Measurements from ENCODE around the gene HNRNPLL.
A peak's percentile ranks its signal among the peaks of the same experiment; 100 is the strongest.

The HNRNPLL gene

DNA sequence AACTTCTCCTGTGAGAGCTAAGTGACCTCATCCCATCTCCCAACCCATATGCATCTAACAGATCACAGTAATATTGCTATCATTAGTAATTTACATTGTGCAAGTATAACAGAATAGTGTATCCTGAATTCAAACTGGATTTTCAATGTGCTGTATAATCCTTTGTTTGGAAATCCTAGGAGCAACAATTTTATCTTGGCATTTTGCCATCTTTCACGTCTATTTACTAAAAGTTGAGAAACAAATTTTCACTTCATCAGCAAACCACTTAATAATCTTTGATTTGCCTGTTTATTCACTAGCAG lies 3.8 kb downstream of the HNRNPLL start:
- in situ Hi-C loops (cut with MboI; ENCODE audit: low pct_unique_long_range_greater_than_20kb, low sequenced_read_pairs) = no loop called here

DNA sequence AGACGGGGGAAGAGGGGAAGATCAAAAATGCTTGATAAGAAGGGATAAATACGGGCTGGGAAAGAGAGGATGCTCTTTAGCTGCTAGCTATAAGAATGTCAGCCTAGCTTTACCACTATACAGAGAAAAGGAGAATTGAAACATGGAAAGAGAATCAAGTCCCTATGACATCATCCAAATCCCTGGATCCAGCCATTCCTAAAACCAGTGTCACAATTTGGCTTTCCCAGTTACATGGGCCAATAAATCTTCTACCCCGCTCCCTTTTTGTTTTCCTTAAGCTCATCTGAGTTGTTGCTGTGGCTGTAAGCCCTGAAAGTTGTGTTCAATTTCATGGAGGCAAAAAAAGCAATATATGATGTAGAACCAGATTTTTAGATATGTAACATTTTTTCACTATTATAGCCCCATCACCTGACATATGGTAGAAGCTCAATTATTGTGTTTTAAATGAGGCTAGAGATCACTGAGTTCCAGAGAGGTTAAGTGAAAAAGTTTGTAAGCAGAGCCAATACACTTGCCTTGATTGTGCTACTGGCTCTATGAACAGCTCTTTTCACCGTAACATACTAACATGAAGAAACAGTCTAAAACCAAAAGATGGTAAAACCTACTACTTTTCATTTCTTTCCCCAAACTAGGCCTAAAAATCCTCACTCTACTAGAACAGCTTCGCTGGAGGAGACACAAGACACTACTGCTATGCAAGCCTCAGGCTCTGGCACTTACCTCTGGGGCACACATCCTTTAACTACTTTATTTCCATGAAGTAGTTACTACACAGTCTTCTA lies 4.3 kb downstream of the HNRNPLL start:
- DNase-seq = no peak
- in situ Hi-C loops (cut with MboI; ENCODE audit: low pct_unique_long_range_greater_than_20kb, low sequenced_read_pairs) = no loop called here

More for the DNA sequence above, 3.8 kb downstream of the HNRNPLL start:
- DNase-seq = no peak

DNA sequence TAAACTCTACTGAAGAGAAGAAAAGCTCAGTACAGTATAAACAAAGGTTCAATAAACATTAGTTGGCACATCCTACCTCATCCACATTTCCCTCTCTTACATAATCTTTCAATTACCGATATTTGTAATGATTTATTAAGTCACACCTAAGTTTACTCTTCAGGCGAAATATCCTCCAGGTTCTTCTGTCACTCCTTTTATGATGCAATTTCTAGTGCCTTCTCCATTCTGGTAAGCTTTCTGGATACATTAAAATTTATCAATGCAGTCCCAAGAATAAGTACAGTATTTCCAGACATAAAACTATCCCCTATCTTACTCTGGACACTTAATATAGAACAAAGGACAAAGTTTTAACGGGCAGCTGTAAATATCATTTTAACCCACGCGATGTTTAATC lies 5.6 kb downstream of the HNRNPLL start:
- in situ Hi-C loops (cut with MboI; ENCODE audit: low pct_unique_long_range_greater_than_20kb, low sequenced_read_pairs) = no loop called here
- DNase-seq = no peak

DNA sequence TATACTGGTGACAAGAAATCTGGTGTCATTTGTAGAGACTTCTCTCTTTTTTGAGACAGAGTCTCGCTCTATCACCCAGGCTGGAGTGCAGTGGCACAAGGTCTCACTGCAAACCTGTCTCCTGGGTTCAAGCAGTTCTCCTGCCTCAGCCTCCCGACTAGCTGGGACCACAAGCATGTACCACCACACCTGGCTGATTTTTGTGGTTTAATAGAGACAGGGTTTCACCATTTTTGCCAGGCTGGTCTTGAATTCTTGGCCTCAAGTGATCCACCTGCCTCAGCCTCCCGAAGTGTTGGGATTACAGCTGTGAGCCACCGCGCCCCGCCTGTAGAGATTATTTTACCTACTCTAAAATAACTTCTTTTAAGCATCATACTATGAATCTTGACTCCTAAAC lies 6.5 kb downstream of the HNRNPLL start:
- in situ Hi-C loops (cut with MboI; ENCODE audit: low pct_unique_long_range_greater_than_20kb, low sequenced_read_pairs) = no loop called here
- DNase-seq = no peak

DNA sequence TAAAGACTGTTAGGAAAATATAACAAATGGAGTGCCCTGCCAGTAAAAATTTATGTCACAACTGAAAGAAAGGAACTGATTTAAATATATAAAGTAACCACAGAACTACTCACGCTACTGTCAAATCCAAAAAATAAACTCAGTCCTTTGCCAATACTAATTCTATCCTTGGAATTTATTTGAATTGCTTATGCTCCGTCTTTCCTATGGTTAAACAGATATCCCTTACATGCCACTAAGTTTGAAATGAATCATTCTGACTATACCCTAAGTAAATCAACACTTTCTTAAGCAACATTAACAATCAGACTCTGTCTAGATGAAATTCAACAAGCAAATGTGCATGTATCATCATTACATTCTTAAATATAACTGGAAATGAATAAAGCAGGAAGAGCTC lies 9.8 kb downstream of the HNRNPLL start:
- in situ Hi-C loops (cut with MboI; ENCODE audit: low pct_unique_long_range_greater_than_20kb, low sequenced_read_pairs) = no loop called here
- no peak for DNase-seq

DNA sequence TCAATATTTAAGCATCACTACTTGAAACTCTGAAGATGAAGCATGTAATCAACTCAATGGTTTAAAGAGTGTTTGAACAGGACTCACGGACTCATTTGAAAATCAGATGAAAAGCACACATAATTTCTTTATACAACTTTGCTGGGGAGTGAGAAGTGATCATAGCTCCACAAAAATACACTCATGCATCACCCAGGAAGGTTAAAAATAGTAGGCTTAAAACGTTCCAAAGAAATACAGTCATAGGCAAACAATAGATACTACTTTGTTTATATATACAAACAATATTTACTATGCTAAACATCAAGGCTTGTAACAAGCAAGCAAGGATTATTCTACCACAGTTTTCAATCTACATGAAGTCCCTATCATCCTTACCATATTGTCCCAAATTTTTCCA lies 11.6 kb downstream of the HNRNPLL start:
- DNase-seq = no peak
- in situ Hi-C loops (cut with MboI; ENCODE audit: low pct_unique_long_range_greater_than_20kb, low sequenced_read_pairs) = no loop called here

DNA sequence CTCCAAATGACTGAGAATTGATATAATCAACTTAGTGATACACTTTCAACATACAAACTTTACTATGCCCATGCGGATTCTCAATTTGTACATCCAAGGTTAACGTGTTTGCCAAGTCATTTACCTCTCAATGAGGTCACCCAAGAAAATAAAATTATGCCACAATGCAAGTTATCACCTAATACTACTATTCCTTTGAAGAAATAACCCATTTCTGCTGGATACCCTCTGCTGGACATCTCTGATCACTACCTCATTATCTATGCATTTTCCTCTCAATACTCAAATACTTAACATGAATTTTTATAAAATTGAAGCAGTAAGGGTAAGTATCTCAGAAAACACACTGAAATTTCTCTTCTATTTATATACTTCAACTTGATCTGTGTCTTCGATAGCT lies 12.7 kb downstream of the HNRNPLL start:
- no peak for DNase-seq
- in situ Hi-C loops (cut with MboI; ENCODE audit: low pct_unique_long_range_greater_than_20kb, low sequenced_read_pairs) = no loop called here

DNA sequence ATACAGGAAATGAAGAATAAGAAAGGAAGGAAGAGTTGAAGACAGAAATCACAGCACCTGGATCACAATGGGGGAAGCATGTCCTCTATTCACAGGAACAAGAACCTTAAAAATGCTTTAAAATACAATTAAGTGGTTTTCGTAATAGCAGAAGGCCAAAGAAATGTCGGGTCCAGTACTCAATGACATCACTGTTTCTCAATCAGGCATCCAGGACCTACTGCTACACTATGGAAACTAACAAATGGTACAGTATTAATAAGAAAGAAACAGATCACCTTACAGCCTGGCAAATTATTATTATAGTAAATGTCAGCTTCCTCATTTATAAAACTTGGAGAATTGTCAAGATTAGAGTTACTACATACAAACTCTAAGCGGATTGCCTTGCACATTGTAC lies 15.8 kb downstream of the HNRNPLL start:
- DNase-seq = no peak
- in situ Hi-C loops (cut with MboI; ENCODE audit: low pct_unique_long_range_greater_than_20kb, low sequenced_read_pairs) = no loop called here

DNA sequence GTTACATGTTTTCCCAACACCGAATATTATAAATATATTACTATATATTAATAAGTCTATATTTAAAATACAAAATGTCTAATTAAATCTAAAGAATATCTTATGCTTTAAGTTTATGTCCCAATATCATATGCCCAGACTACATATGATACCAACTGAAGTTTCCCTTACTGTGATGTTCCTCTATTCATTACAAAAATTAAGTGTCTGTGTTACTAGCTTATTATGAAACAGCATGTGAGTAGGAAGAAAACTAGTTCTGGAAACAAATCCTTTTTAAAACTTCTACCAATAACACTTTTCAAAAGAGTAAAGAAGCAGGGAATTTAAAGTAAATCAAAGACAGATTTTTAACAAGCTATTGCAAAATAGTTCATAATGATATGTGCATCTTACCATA lies 17.8 kb downstream of the HNRNPLL start:
- in situ Hi-C loops (cut with MboI; ENCODE audit: low pct_unique_long_range_greater_than_20kb, low sequenced_read_pairs) = no loop called here

DNA sequence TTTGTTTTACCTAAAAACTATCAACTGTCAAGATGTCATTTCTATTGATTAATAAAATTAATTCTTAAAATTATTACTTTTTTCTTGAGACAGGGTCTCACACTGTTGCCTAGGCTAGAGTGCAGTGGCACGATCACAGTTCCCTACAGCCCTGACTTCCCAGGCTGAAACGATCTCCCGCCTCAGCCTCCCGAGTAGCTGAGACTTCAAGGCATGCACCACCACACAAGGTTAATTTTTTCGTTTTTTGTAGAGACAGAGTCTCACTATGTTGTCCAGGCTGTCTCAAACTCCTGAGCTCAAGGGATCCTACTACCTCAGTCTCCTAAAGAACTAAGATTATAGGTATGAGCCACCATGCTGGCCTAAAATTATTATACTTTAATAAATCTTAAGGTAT lies 18.7 kb downstream of the HNRNPLL start:
- in situ Hi-C loops (cut with MboI; ENCODE audit: low pct_unique_long_range_greater_than_20kb, low sequenced_read_pairs) = no loop called here
- no peak for DNase-seq

More for the DNA sequence above, 17.8 kb downstream of the HNRNPLL start:
- DNase-seq = no peak

DNA sequence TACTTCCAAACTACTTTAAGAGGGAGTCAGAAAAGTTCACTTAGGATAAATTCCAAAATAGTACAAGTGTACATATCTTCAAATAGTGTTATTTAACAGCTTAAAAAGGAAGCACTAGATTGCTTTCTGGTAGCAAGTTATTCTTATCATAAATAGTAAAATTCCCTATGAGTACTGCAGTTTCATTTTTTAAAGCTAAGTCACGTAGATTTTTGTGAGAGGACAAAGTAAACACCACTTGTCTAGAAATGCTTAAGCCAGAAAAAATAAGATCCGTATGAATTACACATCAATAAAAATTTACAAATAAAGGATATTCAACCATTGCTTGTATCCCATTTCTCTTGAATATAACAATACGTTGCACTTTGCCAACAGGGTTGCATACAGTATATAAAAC lies 19.2 kb downstream of the HNRNPLL start:
- in situ Hi-C loops (cut with MboI; ENCODE audit: low pct_unique_long_range_greater_than_20kb, low sequenced_read_pairs) = no loop called here

DNA sequence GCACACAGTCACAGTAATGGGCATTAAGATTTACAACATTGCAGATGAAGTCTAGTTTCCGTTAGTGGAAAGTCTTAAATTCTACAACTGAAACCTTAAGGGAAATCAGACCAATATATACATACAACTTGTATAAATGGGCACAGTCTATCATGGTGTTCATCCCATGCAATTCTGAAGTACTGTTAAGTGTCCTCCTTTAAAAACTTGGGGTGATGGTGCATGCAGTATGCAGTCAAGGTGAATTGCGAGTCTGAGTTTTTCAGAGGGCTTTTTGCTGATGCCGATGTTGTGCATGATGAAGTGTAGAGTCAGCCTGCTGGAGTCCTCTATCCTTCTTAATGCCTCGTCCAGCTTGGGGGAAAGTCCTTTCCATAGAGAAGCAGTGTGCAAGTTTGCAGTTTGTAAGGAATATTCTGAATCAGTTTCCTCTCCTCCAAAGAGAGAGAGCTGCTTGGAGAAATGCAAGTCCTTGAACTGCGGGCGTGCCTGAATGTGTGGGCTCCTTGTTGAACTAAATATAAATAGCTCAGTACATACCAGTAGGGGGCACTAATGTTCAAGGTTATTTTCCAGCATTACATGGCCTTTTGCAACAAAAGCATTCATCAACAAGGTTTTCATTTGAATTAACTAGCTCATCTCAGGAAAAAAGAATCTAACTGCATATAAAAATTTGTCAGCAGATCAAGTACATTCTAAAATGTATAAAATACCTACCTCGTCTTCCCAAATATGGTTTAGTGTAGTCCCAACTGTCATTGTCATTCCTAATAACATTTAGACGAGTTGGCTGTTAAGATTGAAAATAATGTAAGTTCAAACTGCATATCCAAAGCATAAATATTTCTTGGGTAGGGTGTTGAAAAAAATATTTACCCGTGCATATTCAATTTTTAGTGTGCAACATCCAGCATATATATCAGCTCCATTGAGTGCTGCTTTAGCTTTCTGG lies 21.3 kb downstream of the HNRNPLL start:
- in situ Hi-C loops (cut with MboI; ENCODE audit: low pct_unique_long_range_greater_than_20kb, low sequenced_read_pairs) = no loop called here

More for the DNA sequence above, 19.2 kb downstream of the HNRNPLL start:
- no peak for DNase-seq

DNA sequence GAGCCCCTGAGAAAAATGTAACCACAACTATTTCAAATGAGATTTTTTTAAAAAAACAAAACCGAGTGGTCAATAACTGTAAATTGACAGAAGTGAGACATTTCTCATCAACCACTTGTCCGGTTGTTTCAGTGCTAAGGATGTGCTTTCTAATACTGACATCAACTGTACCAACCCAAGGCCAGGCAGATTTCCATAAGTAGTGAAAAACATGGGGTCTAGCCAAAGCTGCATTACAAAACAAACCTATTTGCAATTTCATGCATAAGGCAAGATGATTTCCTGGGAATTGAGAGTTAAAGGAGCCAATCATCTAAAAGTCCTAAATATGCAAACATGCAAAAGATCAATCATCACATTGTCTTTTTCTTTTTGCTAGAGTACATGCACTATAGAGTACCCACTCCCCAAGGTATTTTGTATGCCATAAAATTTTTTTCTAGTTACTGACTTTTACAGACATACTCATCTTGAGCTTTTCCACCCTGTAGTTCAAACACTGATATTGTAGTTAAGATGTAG lies 22.6 kb downstream of the HNRNPLL start:
- no peak for DNase-seq
- in situ Hi-C loops (cut with MboI; ENCODE audit: low pct_unique_long_range_greater_than_20kb, low sequenced_read_pairs) = no loop called here

More for the DNA sequence above, 21.3 kb downstream of the HNRNPLL start:
- peak; percentile 86 for DNase-seq

DNA sequence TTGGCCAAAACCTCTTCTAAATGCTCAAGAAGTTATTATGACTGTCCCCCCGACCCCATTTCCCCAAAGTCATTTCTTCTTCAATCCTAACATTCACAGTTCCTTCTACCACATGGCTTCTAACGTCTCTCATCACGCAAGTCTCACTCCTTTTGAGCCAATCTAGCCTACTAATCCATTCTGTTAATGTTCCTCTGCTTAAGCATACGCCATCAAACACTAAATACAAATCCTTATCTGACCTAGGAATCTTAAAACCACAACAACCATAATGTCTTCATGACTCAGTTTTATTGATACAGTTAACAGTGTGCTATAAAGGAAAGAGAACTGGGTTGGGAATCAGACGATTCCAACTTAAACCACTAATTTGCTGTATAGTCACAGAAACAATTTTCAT lies 23.9 kb downstream of the HNRNPLL start:
- in situ Hi-C loops (cut with MboI; ENCODE audit: low pct_unique_long_range_greater_than_20kb, low sequenced_read_pairs) = no loop called here
- peak; percentile 52 for DNase-seq

DNA sequence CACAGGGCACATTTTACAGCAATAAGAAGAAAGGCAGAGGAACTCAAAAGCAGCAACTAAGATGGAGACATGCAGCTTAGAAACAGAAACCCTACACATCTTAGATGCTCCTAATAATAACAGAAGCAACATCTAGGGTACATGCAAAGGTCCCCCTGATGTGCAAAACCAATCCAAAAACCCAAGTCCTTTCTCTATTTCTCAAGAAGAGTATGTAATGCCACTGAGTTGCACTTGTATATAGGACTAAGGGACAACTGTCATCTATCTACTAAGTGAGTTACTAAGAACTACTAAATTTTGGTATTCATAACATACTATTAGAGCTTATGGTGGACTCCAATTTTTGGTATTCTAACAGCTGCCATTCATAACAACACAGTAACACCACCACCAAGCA lies 28.4 kb downstream of the HNRNPLL start:
- no peak for DNase-seq
- in situ Hi-C loops (cut with MboI; ENCODE audit: low pct_unique_long_range_greater_than_20kb, low sequenced_read_pairs) = no loop called here

DNA sequence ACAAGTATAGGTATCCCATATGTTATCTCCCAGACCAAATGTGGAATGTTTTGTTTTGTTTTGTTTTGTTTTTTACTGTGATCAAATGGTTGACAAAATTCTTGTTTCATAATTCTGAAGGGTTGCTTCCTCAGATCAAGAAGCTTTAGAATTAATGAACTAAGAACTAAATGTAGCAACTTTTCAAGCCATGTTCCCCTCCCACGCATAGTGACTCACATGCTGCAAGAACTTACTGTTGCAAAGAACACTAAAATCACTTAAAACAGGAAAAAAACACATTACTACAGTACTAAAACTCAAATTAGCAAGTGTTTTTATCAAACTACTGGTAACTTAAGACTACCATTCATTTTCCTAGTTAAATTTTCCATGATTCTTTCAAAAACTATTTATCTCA lies 30.6 kb downstream of the HNRNPLL start:
- in situ Hi-C loops (cut with MboI; ENCODE audit: low pct_unique_long_range_greater_than_20kb, low sequenced_read_pairs) = no loop called here
- DNase-seq = peak; percentile 24

DNA sequence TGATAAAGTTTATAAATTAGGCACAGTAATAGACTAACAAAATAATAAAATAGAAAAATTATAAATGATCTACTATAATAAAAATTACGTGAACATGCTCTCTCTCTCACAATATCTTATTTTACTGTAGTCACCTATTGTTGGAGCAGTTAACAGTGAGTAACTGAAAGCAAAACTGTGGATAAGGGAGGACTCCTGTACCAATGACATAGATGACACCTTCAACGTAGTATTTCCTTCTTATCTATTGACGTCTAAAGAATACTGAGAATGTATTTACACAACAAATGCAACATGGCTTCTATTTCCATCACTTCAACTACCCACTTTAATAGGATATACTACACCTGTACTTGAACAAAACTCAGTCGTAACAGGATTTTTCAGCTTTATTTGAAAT lies 31.5 kb downstream of the HNRNPLL start:
- in situ Hi-C loops (cut with MboI; ENCODE audit: low pct_unique_long_range_greater_than_20kb, low sequenced_read_pairs) = no loop called here
- no peak for DNase-seq

DNA sequence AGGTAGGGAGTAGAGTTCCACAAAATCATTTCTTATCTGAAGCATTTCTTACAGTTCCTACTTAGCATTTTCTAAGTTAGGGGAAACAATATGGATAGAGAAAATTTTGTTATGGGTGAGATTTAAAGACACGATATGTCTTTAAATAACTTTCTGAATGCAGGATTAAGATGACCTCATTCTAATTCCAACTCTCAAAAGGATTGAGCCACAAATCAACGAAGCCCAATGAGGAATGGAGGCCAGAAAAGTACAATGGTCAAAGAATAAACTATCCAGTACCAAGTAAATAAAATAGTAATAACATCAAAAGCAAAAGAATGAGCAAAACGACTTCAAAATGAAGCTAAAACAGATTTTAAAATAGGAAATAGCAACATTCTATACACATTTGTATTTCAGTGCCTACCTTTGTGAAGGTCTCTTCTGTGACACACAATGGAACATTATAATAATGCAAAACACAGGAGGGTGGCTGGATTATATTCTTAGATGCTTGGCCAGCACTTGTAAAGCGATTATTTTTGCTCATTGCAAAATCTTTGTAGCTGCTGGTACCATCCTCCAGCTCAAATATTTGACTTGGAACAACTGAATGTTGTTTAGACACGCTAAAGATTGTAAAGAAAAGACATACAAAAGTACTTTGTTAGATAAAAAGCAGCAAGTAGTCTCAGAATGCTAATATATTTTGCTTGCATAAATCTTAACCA lies 33.8 kb downstream of the HNRNPLL start:
- in situ Hi-C loops (cut with MboI; ENCODE audit: low pct_unique_long_range_greater_than_20kb, low sequenced_read_pairs) = no loop called here

DNA sequence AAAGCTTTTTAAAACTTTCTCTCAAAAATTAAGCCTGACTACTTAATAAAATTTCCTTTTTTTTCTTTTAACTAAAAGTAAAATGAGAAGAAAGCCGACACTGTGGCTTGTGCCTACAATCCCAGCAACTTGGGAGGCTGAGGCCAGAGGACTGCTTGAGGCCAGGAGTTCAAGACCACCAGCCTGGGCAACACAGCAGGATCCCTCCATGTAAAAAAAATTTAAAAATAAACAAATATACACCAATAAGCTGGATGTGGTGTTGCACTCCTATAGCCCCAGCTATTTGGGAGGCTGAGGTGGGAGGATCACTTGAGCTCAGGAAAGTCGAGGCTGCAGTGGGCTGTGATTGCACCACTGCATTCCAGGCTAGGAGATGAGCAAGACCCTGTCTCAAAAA lies 37.4 kb downstream of the HNRNPLL start:
- DNase-seq = no peak
- in situ Hi-C loops (cut with MboI; ENCODE audit: low pct_unique_long_range_greater_than_20kb, low sequenced_read_pairs) = no loop called here

More for the DNA sequence above, 33.8 kb downstream of the HNRNPLL start:
- no peak for DNase-seq

DNA sequence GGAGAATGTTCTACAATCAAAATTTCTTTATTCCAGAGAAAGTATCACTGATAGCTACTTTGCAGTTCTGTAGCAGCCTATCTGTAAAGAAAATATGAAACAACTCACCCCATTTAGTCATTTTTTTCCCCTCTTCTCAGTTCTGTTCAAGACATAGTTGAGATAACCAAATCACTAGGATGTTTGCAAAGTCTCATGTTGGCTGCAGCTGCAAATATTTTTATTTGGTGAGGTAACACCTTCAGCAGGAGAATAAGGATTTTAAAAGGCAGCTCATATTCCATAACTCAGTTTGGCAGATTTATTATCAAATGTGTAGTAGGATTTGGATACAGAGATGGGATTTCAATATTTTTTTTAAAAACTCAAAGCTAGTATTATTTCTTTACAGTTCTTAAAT lies 41.0 kb downstream of the HNRNPLL start:
- in situ Hi-C loops (cut with MboI; ENCODE audit: low pct_unique_long_range_greater_than_20kb, low sequenced_read_pairs) = no loop called here
- no peak for DNase-seq

Data from KBM-7 (cell line).